Natural killer cell (primary cell): ENCODE data around the gene AMN. TPM values are rescaled to one million over a fixed set of nuclear protein-coding genes. Genes with fewer than 3 reads are reported as not detected.

Experiments used
- ATAC-seq, 3 donors: fragments of 150-1000 bp in 2 of 3; fragments of 200-7000 bp in 1 of 3; cut with Tn5 transposase; 1 replicate in 1 of 3; 2 replicates in 2 of 3; pipeline ENCODE4 v1.10.0; 2021; ENCODE audit warnings: mild to moderate bottlenecking in 2 of 3, moderate library complexity in 2 of 3
- DNase-seq, 2 donors: peaks; one replicate each; pipeline versions ENCODE4 v3.0.0 to v3.0.0-alpha.2; 2013 to 2021; ENCODE audit warnings: mixed read lengths in 1 of 2
- H3K27ac ChIP-seq: one replicate; pipeline ENCODE4 v1.5.1; 2013; ENCODE audit warnings: mild to moderate bottlenecking, low read length
- H3K27me3 ChIP-seq: one replicate; pipeline ENCODE4 v1.6.1; 2013; ENCODE audit warnings: low read length; ENCODE audit not compliant: control insufficient read depth, insufficient read depth
- H3K36me3 ChIP-seq: one replicate; pipeline ENCODE4 v1.6.1; 2013; ENCODE audit warnings: low read length; ENCODE audit not compliant: control insufficient read depth, insufficient read depth
- H3K4me1 ChIP-seq: one replicate; pipeline ENCODE4 v1.6.1; 2013; ENCODE audit warnings: low read length; ENCODE audit not compliant: control insufficient read depth, insufficient read depth
- H3K4me3 ChIP-seq: one replicate; pipeline ENCODE4 v1.5.1; 2013; ENCODE audit warnings: low read length
- H3K9me3 ChIP-seq: one replicate; pipeline ENCODE4 v1.6.1; 2013; ENCODE audit warnings: low read length; ENCODE audit not compliant: control insufficient read depth, insufficient read depth
- H3K27ac Mint-ChIP-seq, 2 donors: one replicate each; pipeline ENCODE4 v1.8.0; 2022; ENCODE audit warnings: mild to moderate bottlenecking in 2 of 2, mixed read lengths in 2 of 2, moderate library complexity in 1 of 2
- H3K27me3 Mint-ChIP-seq, 2 donors: one replicate each; pipeline ENCODE4 v1.8.0; 2022; ENCODE audit warnings: low read depth in 2 of 2, mixed read lengths in 2 of 2
- H3K36me3 Mint-ChIP-seq: one replicate; pipeline ENCODE4 v1.8.0; 2022; ENCODE audit warnings: mixed read lengths
- H3K4me1 Mint-ChIP-seq, 2 donors: one replicate each; pipeline ENCODE4 v1.8.0; 2022; ENCODE audit warnings: mixed read lengths in 2 of 2
- H3K4me3 Mint-ChIP-seq: one replicate; pipeline ENCODE4 v1.8.0; 2022; ENCODE audit warnings: mild to moderate bottlenecking, moderate library complexity, mixed read lengths
- H3K9me3 Mint-ChIP-seq, 2 donors: one replicate each; pipeline ENCODE4 v1.8.0; 2022; ENCODE audit warnings: mixed read lengths in 2 of 2
- WGBS: methylation state at CpG from one replicate; pipeline ENCODE4 v1.1.7; 2013; ENCODE audit warnings: missing lambda C conversion rate; ENCODE audit not compliant: insufficient coverage; 5-methylcytosine and 5-hydroxymethylcytosine counted together
- intact Hi-C: fragments of 100-400 bp; cut with micrococcal nuclease; formaldehyde crosslinking; loops from one replicate; pipeline ENCODE4 v1.14.2; 2022
- total RNA-seq, 4 donors: library from RNA; stranded (reverse); fragments of 120-200 nt in 1 of 4; gene quantifications; one replicate each; pipeline versions ENCODE4 v1.2.3 to v1.2.4, GENCODE V29; 2013 to 2022
- TF ChIP-seq, protein P1 (sequence below): fragments of 200-600 bp; IDR thresholded peaks from one replicate; pipeline ENCODE4 v1.8.0; 2022; ENCODE audit warnings: antibody characterized with exemption

Gene AMN
- total RNA-seq, 3 donors from 2014 or later (not counting 1 experiment from before 2014, with no cell fraction given) = 0.24 to 2.4 (median 2.0) TPM

DNA sequence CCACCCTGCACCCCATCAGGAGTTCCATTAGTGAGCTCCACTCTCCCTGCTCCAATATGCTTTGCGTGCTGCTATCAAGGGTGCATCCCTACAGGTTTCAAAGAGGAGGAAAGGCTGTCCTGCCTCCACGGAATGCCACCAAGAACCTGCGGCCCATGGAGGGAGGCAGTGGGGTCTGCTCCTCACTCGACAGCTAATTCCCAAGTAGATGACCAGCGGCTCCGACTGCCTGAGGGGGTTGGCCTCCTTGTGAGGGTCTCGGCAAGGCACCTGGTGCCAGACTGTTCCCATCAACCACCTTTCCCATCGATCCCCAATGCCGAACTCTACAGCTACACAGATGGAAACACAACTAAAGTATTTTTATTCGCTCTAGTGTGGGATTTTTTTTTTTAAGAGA is 36.0 kb downstream of the AMN start:
- Histone ChIP-seq H3K4me3 (no peak overlapping the region), H3K36me3 (no peaks in the 10 kb centered on the region), H3K27ac (no peak overlapping the region), H3K27me3 (no peaks in the 10 kb centered on the region), H3K9me3 (no peaks in the 10 kb centered on the region), H3K4me1 (no peaks in the 10 kb centered on the region)
- no peaks in the 10 kb centered on the region for H3K36me3 Mint-ChIP-seq
- H3K4me1 Mint-ChIP-seq = no peaks in the 10 kb centered on the region
- intact Hi-C loops = no loop called here
- TF ChIP-seq, protein P1, sequence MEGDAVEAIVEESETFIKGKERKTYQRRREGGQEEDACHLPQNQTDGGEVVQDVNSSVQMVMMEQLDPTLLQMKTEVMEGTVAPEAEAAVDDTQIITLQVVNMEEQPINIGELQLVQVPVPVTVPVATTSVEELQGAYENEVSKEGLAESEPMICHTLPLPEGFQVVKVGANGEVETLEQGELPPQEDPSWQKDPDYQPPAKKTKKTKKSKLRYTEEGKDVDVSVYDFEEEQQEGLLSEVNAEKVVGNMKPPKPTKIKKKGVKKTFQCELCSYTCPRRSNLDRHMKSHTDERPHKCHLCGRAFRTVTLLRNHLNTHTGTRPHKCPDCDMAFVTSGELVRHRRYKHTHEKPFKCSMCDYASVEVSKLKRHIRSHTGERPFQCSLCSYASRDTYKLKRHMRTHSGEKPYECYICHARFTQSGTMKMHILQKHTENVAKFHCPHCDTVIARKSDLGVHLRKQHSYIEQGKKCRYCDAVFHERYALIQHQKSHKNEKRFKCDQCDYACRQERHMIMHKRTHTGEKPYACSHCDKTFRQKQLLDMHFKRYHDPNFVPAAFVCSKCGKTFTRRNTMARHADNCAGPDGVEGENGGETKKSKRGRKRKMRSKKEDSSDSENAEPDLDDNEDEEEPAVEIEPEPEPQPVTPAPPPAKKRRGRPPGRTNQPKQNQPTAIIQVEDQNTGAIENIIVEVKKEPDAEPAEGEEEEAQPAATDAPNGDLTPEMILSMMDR = no peak
- no peaks in the 10 kb centered on the region for H3K27me3 Mint-ChIP-seq
- no peaks in the 10 kb centered on the region for H3K9me3 Mint-ChIP-seq
- no peak overlapping the region for H3K27ac Mint-ChIP-seq
- no peak overlapping the region for H3K4me3 Mint-ChIP-seq
- 95% methylated on average over 7 of the region's 10 CpGs for WGBS
- ATAC-seq (no peak), DNase-seq (no peak)

DNA sequence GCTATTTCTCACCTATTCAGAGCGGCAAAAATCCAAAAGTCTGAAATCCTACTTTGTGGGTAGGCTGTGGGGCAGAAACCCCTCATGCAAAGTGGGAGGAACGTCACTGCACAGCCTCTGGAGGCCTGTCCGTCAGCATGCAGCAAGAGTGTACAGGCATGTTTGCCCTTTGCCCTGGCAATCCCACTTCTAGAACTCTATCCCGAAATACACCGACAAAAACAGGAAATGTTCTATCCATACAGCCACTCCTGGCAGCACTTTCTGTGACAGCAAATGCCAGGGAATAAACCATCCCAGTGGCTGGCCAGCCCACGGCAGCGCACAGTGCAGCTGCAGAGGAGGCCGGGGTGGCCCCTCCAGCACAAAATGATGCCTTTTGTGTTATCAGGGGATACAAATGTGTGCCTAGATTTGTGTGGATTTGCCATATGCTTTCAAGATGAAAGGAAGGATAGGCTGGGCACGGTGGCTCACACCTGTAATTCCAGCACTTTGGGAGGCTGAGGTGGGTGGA is 39.7 kb downstream of the AMN start:
- Mint-ChIP-seq H3K27me3 (no peaks in the 10 kb centered on the region), H3K9me3 (no peaks in the 10 kb centered on the region), H3K4me3 (no peak overlapping the region), H3K36me3 (no peaks in the 10 kb centered on the region), H3K27ac (no peak overlapping the region), H3K4me1 (no peaks in the 10 kb centered on the region)
- Histone ChIP-seq H3K27ac (no peak overlapping the region), H3K4me3 (no peak overlapping the region), H3K27me3 (no peaks in the 10 kb centered on the region), H3K36me3 (no peaks in the 10 kb centered on the region), H3K4me1 (no peaks in the 10 kb centered on the region), H3K9me3 (no peaks in the 10 kb centered on the region)
- intact Hi-C loops = no loop called here
- DNase-seq (no peak), ATAC-seq (no peak)
- TF ChIP-seq, protein P1 = no peak
- 90% methylated on average over 9 of the region's 9 CpGs for WGBS

DNA sequence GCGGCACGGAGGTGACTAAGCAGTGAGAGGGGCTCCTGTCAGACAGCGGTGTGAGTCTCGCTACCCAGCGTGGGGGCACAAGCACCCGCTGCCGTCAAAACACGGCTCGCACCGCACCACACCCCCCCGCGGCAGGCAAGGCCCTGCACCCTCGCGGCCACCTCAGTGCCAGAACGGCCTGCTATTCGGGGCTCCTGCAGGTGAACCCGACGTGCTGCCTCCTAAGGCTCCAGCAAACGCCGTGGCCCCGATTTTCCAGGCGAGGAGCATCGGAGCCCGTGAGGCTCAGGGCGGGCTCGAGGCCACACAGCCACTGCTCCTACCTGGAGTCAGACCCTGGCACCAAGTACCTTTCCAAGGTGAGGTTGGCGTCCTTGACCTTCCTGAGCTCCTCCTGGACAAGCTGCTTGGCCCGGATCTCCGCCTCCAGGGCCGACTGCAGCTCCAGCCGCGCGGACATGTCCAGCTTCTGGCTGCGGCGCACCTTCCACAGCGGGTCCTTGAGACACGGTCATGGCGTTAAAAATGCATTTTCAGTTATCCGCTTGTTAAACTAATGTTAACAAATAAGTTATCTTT is 41.8 kb downstream of the AMN start:
- Histone ChIP-seq H3K36me3 (no peaks in the 10 kb centered on the region), H3K27me3 (no peaks in the 10 kb centered on the region), H3K4me3 (no peak overlapping the region), H3K9me3 (no peaks in the 10 kb centered on the region), H3K27ac (no peak overlapping the region), H3K4me1 (no peaks in the 10 kb centered on the region)
- 95% methylated on average over 39 of the region's 39 CpGs for WGBS
- ATAC-seq (no peak), DNase-seq (no peak)
- H3K9me3 Mint-ChIP-seq = no peaks in the 10 kb centered on the region
- TF ChIP-seq, protein P1 = no peak
- H3K4me1 Mint-ChIP-seq = no peaks in the 10 kb centered on the region
- no peaks in the 10 kb centered on the region for H3K36me3 Mint-ChIP-seq
- H3K27ac Mint-ChIP-seq = no peak overlapping the region
- H3K27me3 Mint-ChIP-seq = no peaks in the 10 kb centered on the region
- intact Hi-C loops = no loop called here
- H3K4me3 Mint-ChIP-seq = no peak overlapping the region

DNA sequence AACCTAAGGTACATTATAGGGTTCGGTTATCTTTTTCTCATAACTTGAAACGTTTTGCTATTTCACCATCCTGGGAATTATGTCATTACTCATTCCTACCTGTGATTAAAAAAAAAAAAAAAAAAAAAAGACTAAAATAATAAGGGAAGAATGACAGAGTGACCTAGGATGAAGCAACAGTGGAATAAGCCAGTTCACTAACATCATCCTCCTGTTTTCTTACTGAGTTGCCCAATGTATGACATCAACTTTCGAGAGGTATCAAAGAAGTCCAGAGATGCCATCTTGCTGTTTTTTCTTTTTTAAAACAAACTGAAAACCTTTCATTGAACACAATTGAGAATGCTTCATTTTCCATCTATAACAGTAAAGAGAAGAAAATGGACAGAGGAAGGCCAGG is 42.8 kb downstream of the AMN start:
- Mint-ChIP-seq H3K27me3 (no peaks in the 10 kb centered on the region), H3K4me3 (no peak overlapping the region), H3K9me3 (no peaks in the 10 kb centered on the region), H3K36me3 (no peaks in the 10 kb centered on the region), H3K27ac (no peak overlapping the region), H3K4me1 (no peaks in the 10 kb centered on the region)
- Histone ChIP-seq H3K27ac (no peak overlapping the region), H3K4me1 (no peaks in the 10 kb centered on the region), H3K27me3 (no peaks in the 10 kb centered on the region), H3K9me3 (no peaks in the 10 kb centered on the region), H3K36me3 (no peaks in the 10 kb centered on the region), H3K4me3 (no peak overlapping the region)
- WGBS = 100% methylated on average over 2 of the region's 3 CpGs
- DNase-seq (no peak), ATAC-seq (no peak)
- TF ChIP-seq, protein P1 = no peak
- intact Hi-C loops = no loop called here
